Measurements from ENCODE around the gene PPM1J.

- TF ChIP-seq CTCF (IDR thresholded peaks at IDR 0.05) (no peak), POLR2A (IDR thresholded peaks at IDR 0.05) (no peak)
These were observed 39.0 kb upstream of the PPM1J start for GRCh38 chr1:112754116-112754628.

Measured in esophagus squamous epithelium (tissue), 4 donors.